ENCODE results near the gene INPP5F.
"Not testable (repeated sequence)": the region's sequence is repeated elsewhere in the genome, so short reads cannot be mapped to it uniquely, and the experiment has no call there.

Gene INPP5F

GRCh38 chr10:119707331-119707730 lies 18.5 kb upstream of the INPP5F start:
- not testable (repeated sequence) for DNase-seq

- not testable (repeated sequence) for DNase-seq
Measured at GRCh38 chr10:119710935-119711334, 14.9 kb upstream of the INPP5F start.

- DNase-seq, result no peak
Measured at GRCh38 chr10:119713744-119714483, 11.9 kb upstream of the INPP5F start.

- DNase-seq, result no peak
Measured at GRCh38 chr10:119714484-119714816, 11.4 kb upstream of the INPP5F start.

- no peak for DNase-seq
Measured at GRCh38 chr10:119715628-119716505, 10.0 kb upstream of the INPP5F start.

- no peak for DNase-seq
Measured at GRCh38 chr10:119723161-119723560, 2.7 kb upstream of the INPP5F start.

- DNase-seq, result no peak
Measured at GRCh38 chr10:119723624-119724023, 2.2 kb upstream of the INPP5F start.

- no peak for DNase-seq
Measured at GRCh38 chr10:119724593-119725516, 995 bp upstream of the INPP5F start.

GRCh38 chr10:119725517-119725827 lies 378 bp upstream of the INPP5F start:
- DNase-seq, result no peak

GRCh38 chr10:119726676-119727261 lies 919 bp downstream of the INPP5F start:
- DNase-seq, result no peak

- DNase-seq, result no peak
Measured at GRCh38 chr10:119728172-119728800, 2.4 kb downstream of the INPP5F start.

- no peak for DNase-seq
Measured at GRCh38 chr10:119734396-119735332, 8.8 kb downstream of the INPP5F start.

GRCh38 chr10:119735451-119735850 lies 9.6 kb downstream of the INPP5F start:
- no peak for DNase-seq

- no peak for DNase-seq
Measured at GRCh38 chr10:119736220-119736619, 10.4 kb downstream of the INPP5F start.

GRCh38 chr10:119737039-119737663 lies 11.3 kb downstream of the INPP5F start:
- DNase-seq, result no peak

GRCh38 chr10:119737823-119738222 lies 12.0 kb downstream of the INPP5F start:
- DNase-seq, result no peak

- DNase-seq, result no peak
Measured at GRCh38 chr10:119738962-119739361, 13.1 kb downstream of the INPP5F start.

- DNase-seq, result no peak
Measured at GRCh38 chr10:119740096-119740495, 14.2 kb downstream of the INPP5F start.

- DNase-seq, result no peak
Measured at GRCh38 chr10:119742947-119743648, 17.2 kb downstream of the INPP5F start.

GRCh38 chr10:119747940-119748339 lies 22.1 kb downstream of the INPP5F start:
- DNase-seq, result no peak
